OCI-LY7 (cell line): ENCODE results near the gene DAZL. TPM values are rescaled to one million over a fixed set of nuclear protein-coding genes. Genes with fewer than 3 reads are reported as not detected.

Source experiments
- BruUV-seq: library from RNA; stranded (reverse); fragments of 400-500 nt; replicated peaks from 2 replicates; lab custom pipeline; 2021; lab: Mats Ljungman, UMichigan
- CTCF ChIA-PET: fragments of 300-600 bp; sonication (Branson Sonifier 250); formaldehyde crosslinking; loops from one replicate; lab custom pipeline; 2022; ENCODE audit warnings: antibody characterized with exemption; ENCODE audit not compliant: unreplicated experiment; lab: Charles Lee
- POLR2A ChIA-PET: fragments of 300-600 bp; sonication (Branson Sonifier 250); formaldehyde crosslinking; loops from one replicate; lab custom pipeline; 2022; ENCODE audit warnings: antibody characterized with exemption; lab: Charles Lee
- DNase-seq: peaks from one replicate; pipeline ENCODE4 v3.0.0-alpha.2; 2015; ENCODE audit warnings: low spot score
- H2AFZ ChIP-seq: fragments of 200-600 bp; sonication (generic), shearing (Covaris generic); 2 replicates; pipeline ENCODE4 v1.6.1; 2014; ENCODE audit warnings: mild to moderate bottlenecking, antibody characterized with exemption, low read length, moderate library complexity
- H3K27ac ChIP-seq: fragments of 200-600 bp; sonication (generic); 2 replicates; pipeline ENCODE4 v1.5.1; 2014; ENCODE audit warnings: mixed run types, low read depth, mild to moderate bottlenecking, moderate library complexity, low read length, inconsistent platforms; ENCODE audit not compliant: poor library complexity, severe bottlenecking
- H3K36me3 ChIP-seq: fragments of 200-600 bp; sonication (generic); 2 replicates; pipeline ENCODE4 v1.6.1; 2014; ENCODE audit warnings: mild to moderate bottlenecking, antibody characterized with exemption, low read length, moderate library complexity, mixed read lengths; ENCODE audit not compliant: insufficient read depth
- H3K4me1 ChIP-seq: fragments of 200-600 bp; sonication (generic); 2 replicates; pipeline ENCODE4 v1.5.1; 2014; ENCODE audit warnings: mild to moderate bottlenecking, low read length; ENCODE audit not compliant: insufficient read depth, poor library complexity, severe bottlenecking
- H3K4me2 ChIP-seq: fragments of 200-600 bp; sonication (generic); 2 replicates; pipeline ENCODE4 v1.6.1; 2014; ENCODE audit warnings: mild to moderate bottlenecking, low read length
- H3K4me3 ChIP-seq: fragments of 200-600 bp; sonication (generic); 2 replicates; pipeline ENCODE4 v1.5.1; 2014; ENCODE audit warnings: mild to moderate bottlenecking, low read depth, low read length; ENCODE audit not compliant: poor library complexity, severe bottlenecking
- H3K79me2 ChIP-seq: fragments of 200-600 bp; sonication (generic); 2 replicates; pipeline ENCODE4 v1.6.1; 2016; ENCODE audit warnings: low read depth, mild to moderate bottlenecking, low read length, moderate library complexity, mixed read lengths; ENCODE audit not compliant: insufficient read depth
- H3K9me2 ChIP-seq: fragments of 200-600 bp; sonication (generic); 2 replicates; pipeline ENCODE4 v1.6.1; 2016; ENCODE audit warnings: mild to moderate bottlenecking, low read length, mixed read lengths; ENCODE audit not compliant: insufficient read depth
- H3K9me3 ChIP-seq: fragments of 200-600 bp; sonication (generic); 2 replicates; pipeline ENCODE4 v1.6.1; 2014; ENCODE audit warnings: mild to moderate bottlenecking, mixed run types, low read length, mixed read lengths
- H4K20me1 ChIP-seq: fragments of 200-600 bp; sonication (generic); 2 replicates; pipeline ENCODE4 v1.6.1; 2014; ENCODE audit warnings: mild to moderate bottlenecking, antibody characterized with exemption, low read length, moderate library complexity, mixed read lengths; ENCODE audit not compliant: insufficient read depth
- CTCF ChIP-seq: fragments of 200-600 bp; sonication (generic); conservative IDR thresholded peaks from 2 replicates; pipeline ENCODE4 v1.5.1; 2014; ENCODE audit warnings: mild to moderate bottlenecking, antibody characterized with exemption, low read length, moderate library complexity, mixed read lengths
- EZH2phosphoT487 ChIP-seq: fragments of 200-600 bp; sonication (generic); IDR thresholded peaks from 2 replicates; pipeline ENCODE4 v1.6.1; 2018; ENCODE audit warnings: low read depth, borderline replicate concordance, mild to moderate bottlenecking, mixed run types, antibody characterized with exemption, low read length, moderate library complexity, mixed read lengths
- intact Hi-C: fragments of 100-400 bp; cut with micrococcal nuclease; formaldehyde crosslinking; loops from one replicate; pipeline ENCODE4 v1.10.0; 2022; ENCODE audit not compliant: unreplicated experiment
- total RNA-seq, 2 experiments: library from RNA; depleted of rRNA in 1 of 2; stranded (reverse); fragments of >200 nt in 1 of 2; shearing (Covaris generic) in 1 of 2; gene quantifications; 2 replicates each; pipeline ENCODE4 v1.2.3, GENCODE V29; 2014 to 2022

DAZL gene
- total RNA-seq, 2 experiments from 2014 or later, result not detected

GRCh38 chr3:16616083-16616482 lies 10.9 kb upstream of the DAZL start:
- POLR2A ChIA-PET, result no interaction called here

GRCh38 chr3:16614033-16615031 lies 9.1 kb upstream of the DAZL start:
- Histone ChIP-seq H3K4me1 (no peaks in the 10 kb centered on the region), H3K36me3 (no peaks in the 10 kb centered on the region), H3K9me3 (no peaks in the 10 kb centered on the region), H2AFZ (no peak overlapping the region), H3K9me2 (no peaks in the 10 kb centered on the region), H4K20me1 (no peaks in the 10 kb centered on the region), H3K4me3 (no peak overlapping the region), H3K4me2 (no peak overlapping the region), H3K79me2 (no peaks in the 10 kb centered on the region), H3K27ac (no peak overlapping the region)
- ChIA-PET POLR2A (interaction anchor here (0.7 kb wide), 1 partner anchor 547 kb away, joined by 3 read pairs; no protein-coding TSS in a partner anchor), CTCF (no interaction called here)
- no peak for DNase-seq
- BruUV-seq, result no TSS peak
- no peak for TF ChIP-seq EZH2phosphoT487
- TF ChIP-seq CTCF, result no peak
- intact Hi-C loops, result no loop called here

More at GRCh38 chr3:16616083-16616482, 10.9 kb upstream of the DAZL start:
- no peaks in the 10 kb centered on the region for H3K4me1 ChIP-seq
- H3K4me2 ChIP-seq, result no peak overlapping the region
- no peak overlapping the region for H2AFZ ChIP-seq
- H3K36me3 ChIP-seq, result no peaks in the 10 kb centered on the region
- no peaks in the 10 kb centered on the region for H3K79me2 ChIP-seq
- H4K20me1 ChIP-seq, result no peaks in the 10 kb centered on the region
- no TSS peak for BruUV-seq
- intact Hi-C loops, result no loop called here
- no peaks in the 10 kb centered on the region for H3K9me2 ChIP-seq
- no peak overlapping the region for H3K4me3 ChIP-seq
- no peak overlapping the region for H3K27ac ChIP-seq
- H3K9me3 ChIP-seq, result no peaks in the 10 kb centered on the region
- CTCF ChIA-PET, result no interaction called here
- TF ChIP-seq EZH2phosphoT487 (no peak), CTCF (no peak)
- no peak for DNase-seq
